Measurements from ENCODE around the gene TPD52L2.

TPD52L2 gene

GRCh38 chr20:63836458-63837344, 28.4 kb upstream of the TPD52L2 start:
- TF ChIP-seq CTCF (conservative IDR thresholded peaks at IDR 0.05), result no peak

GRCh38 chr20:63837479-63837878, 27.6 kb upstream of the TPD52L2 start:
- no peak overlapping the region for H3K27ac ChIP-seq
- no peak for TF ChIP-seq CTCF (conservative IDR thresholded peaks at IDR 0.05)

More at GRCh38 chr20:63836458-63837344, 28.4 kb upstream of the TPD52L2 start:
- H3K27ac ChIP-seq, result no peak overlapping the region

- no peak for TF ChIP-seq CTCF (conservative IDR thresholded peaks at IDR 0.05)
- no peak overlapping the region for H3K27ac ChIP-seq
These were observed 25.4 kb upstream of the TPD52L2 start for GRCh38 chr20:63839620-63840019.

- no peak for TF ChIP-seq CTCF (conservative IDR thresholded peaks at IDR 0.05)
- H3K27ac ChIP-seq, result no peak overlapping the region
These were observed 24.7 kb upstream of the TPD52L2 start for GRCh38 chr20:63840405-63840828.

GRCh38 chr20:63842258-63842657, 22.8 kb upstream of the TPD52L2 start:
- no peak overlapping the region for H3K27ac ChIP-seq
- no peak for TF ChIP-seq CTCF (conservative IDR thresholded peaks at IDR 0.05)

- no peak for TF ChIP-seq CTCF (conservative IDR thresholded peaks at IDR 0.05)
- no peak overlapping the region for H3K27ac ChIP-seq
These were observed 21.8 kb upstream of the TPD52L2 start for GRCh38 chr20:63843222-63843621.

- no peak for TF ChIP-seq CTCF (conservative IDR thresholded peaks at IDR 0.05)
- H3K27ac ChIP-seq, result no peak overlapping the region
These were observed 21.3 kb upstream of the TPD52L2 start for GRCh38 chr20:63843778-63844177.
